IMR-90 (cell line): Measurements from ENCODE around the gene TBC1D22A. TPM values are rescaled to one million over a fixed set of nuclear protein-coding genes. Genes with fewer than 3 reads are reported as not detected.

ENCODE experiments used
- ATAC-seq: fragments of 200-7000 bp; cut with Tn5 transposase; 2 replicates; pipeline ENCODE4 v1.9.1; 2020; ENCODE audit warnings: low read depth, mild to moderate bottlenecking, moderate library complexity
- BruUV-seq: library from RNA; stranded (reverse); fragments of 400-500 nt; replicated peaks from 2 replicates; lab custom pipeline; 2021; lab: Mats Ljungman, UMichigan
- CTCF ChIA-PET: fragments of 300-600 bp; formaldehyde crosslinking; extraction: SDS; loops from one replicate; lab custom pipeline; 2021; ENCODE audit warnings: antibody characterized with exemption; lab: Yijun Ruan, JAX
- POLR2A ChIA-PET: fragments of 300-600 bp; sonication (Branson Sonifier 250); formaldehyde crosslinking; loops from one replicate; lab custom pipeline; 2022; ENCODE audit warnings: antibody characterized with exemption; ENCODE audit not compliant: unreplicated experiment; lab: Charles Lee
- DNase-seq: peaks from one replicate; pipeline ENCODE4 v3.0.0; 2013
- H2AFZ ChIP-seq: replicated peaks from 2 replicates; pipeline ENCODE3; 2013; ENCODE audit warnings: low read length, mild to moderate bottlenecking; ENCODE audit not compliant: poor library complexity
- H2AK5ac ChIP-seq: 2 replicates; pipeline ENCODE4 v1.6.1; 2013; ENCODE audit warnings: low read depth, low read length, inconsistent platforms
- H2AK9ac ChIP-seq: replicated peaks from 2 replicates; pipeline ENCODE3; 2013; ENCODE audit warnings: mild to moderate bottlenecking, low read depth, low read length, moderate library complexity; ENCODE audit not compliant: poor library complexity
- H2BK120ac ChIP-seq: 2 replicates; pipeline ENCODE4 v1.6.1; 2013; ENCODE audit warnings: low read depth, low read length, inconsistent platforms
- H2BK15ac ChIP-seq: 3 replicates; pipeline ENCODE4 v1.6.1; 2013; ENCODE audit warnings: low read depth, low read length, inconsistent platforms
- H2BK20ac ChIP-seq: 2 replicates; pipeline ENCODE4 v1.6.1; 2013; ENCODE audit warnings: low read depth, mild to moderate bottlenecking, inconsistent platforms, low read length, moderate library complexity
- H2BK5ac ChIP-seq: 2 replicates; pipeline ENCODE4 v1.6.1; 2013; ENCODE audit warnings: mild to moderate bottlenecking, low read depth, low read length, inconsistent platforms; ENCODE audit not compliant: poor library complexity, severe bottlenecking
- H3K14ac ChIP-seq: replicated peaks from 2 replicates; pipeline ENCODE4 v1.6.1; 2013; ENCODE audit warnings: low read depth, low read length, inconsistent platforms
- H3K18ac ChIP-seq: 2 replicates; pipeline ENCODE4 v1.6.1; 2013; ENCODE audit warnings: low read depth, low read length, control low read depth
- H3K23ac ChIP-seq: 2 replicates; pipeline ENCODE4 v1.6.1; 2013; ENCODE audit warnings: low read depth, low read length, inconsistent platforms
- H3K27ac ChIP-seq: 2 replicates; pipeline ENCODE4 v1.5.1; 2013; ENCODE audit warnings: mild to moderate bottlenecking, control low read depth, low read length; ENCODE audit not compliant: insufficient read depth
- H3K27me3 ChIP-seq: 2 replicates; pipeline ENCODE4 v1.6.1; 2013; ENCODE audit warnings: low read length; ENCODE audit not compliant: control insufficient read depth, insufficient read depth
- H3K36me3 ChIP-seq: 2 replicates; pipeline ENCODE4 v1.6.1; 2013; ENCODE audit warnings: low read length, mixed read lengths; ENCODE audit not compliant: control insufficient read depth, insufficient read depth
- H3K4ac ChIP-seq: 2 replicates; pipeline ENCODE4 v1.6.1; 2013; ENCODE audit warnings: low read depth, low read length, inconsistent platforms
- H3K4me1 ChIP-seq: 2 replicates; pipeline ENCODE4 v1.6.1; 2013; ENCODE audit warnings: low read length, mixed read lengths; ENCODE audit not compliant: control insufficient read depth, insufficient read depth
- H3K4me2 ChIP-seq: 2 replicates; pipeline ENCODE4 v1.6.1; 2013; ENCODE audit warnings: low read depth, mild to moderate bottlenecking, control low read depth, low read length, moderate library complexity
- H3K4me3 ChIP-seq: 2 replicates; pipeline ENCODE4 v1.5.1; 2013; ENCODE audit warnings: low read depth, mild to moderate bottlenecking, control low read depth, low read length, moderate library complexity; ENCODE audit not compliant: insufficient read depth
- H3K56ac ChIP-seq: 2 replicates; pipeline ENCODE4 v1.6.1; 2013; ENCODE audit warnings: low read length, inconsistent platforms; ENCODE audit not compliant: insufficient read depth; ENCODE audit errors: extremely low read depth
- H3K79me1 ChIP-seq, 2 experiments: 2 replicates each; pipeline ENCODE4 v1.6.1; 2013; ENCODE audit warnings: low read length in 2 of 2, inconsistent platforms in 1 of 2, low read depth in 1 of 2
- H3K9ac ChIP-seq: 2 replicates; pipeline ENCODE4 v1.6.1; 2013; ENCODE audit warnings: low read depth, low read length, control low read depth
- H3K9me1 ChIP-seq: 2 replicates; pipeline ENCODE4 v1.6.1; 2013; ENCODE audit warnings: low read length, inconsistent platforms; ENCODE audit not compliant: insufficient read depth
- H3K9me3 ChIP-seq: 2 replicates; pipeline ENCODE4 v1.6.1; 2013; ENCODE audit warnings: low read length; ENCODE audit not compliant: control insufficient read depth, insufficient read depth
- H4K20me1 ChIP-seq: 2 replicates; pipeline ENCODE4 v1.6.1; 2013; ENCODE audit warnings: low read length, inconsistent platforms; ENCODE audit not compliant: insufficient read depth
- H4K5ac ChIP-seq: 2 replicates; pipeline ENCODE4 v1.6.1; 2013; ENCODE audit warnings: mild to moderate bottlenecking, low read depth, low read length, control low read depth
- H4K8ac ChIP-seq, 2 experiments: 2 replicates each; pipeline ENCODE4 v1.6.1; 2013; ENCODE audit warnings: low read depth in 2 of 2, low read length in 2 of 2, control low read depth in 1 of 2, inconsistent platforms in 1 of 2
- H4K91ac ChIP-seq: 2 replicates; pipeline ENCODE4 v1.6.1; 2013; ENCODE audit warnings: low read depth, low read length, inconsistent platforms; ENCODE audit not compliant: insufficient read depth
- MXI1 ChIP-seq: IDR thresholded peaks from 2 replicates; pipeline ENCODE4 v1.6.1; 2012; ENCODE audit warnings: low read depth, mild to moderate bottlenecking, low read length, moderate library complexity, borderline replicate concordance
- WGBS, 2 experiments: methylation state at CpG; one replicate each; pipeline versions ENCODE4 v1.1.5 to v1.1.7; 2013; ENCODE audit warnings: missing lambda C conversion rate in 2 of 2; ENCODE audit not compliant: insufficient read length in 1 of 2; ENCODE audit errors: extremely low coverage in 2 of 2; 5-methylcytosine and 5-hydroxymethylcytosine counted together
- dilution Hi-C: fragments of 300-500 bp; cut with HindIII; formaldehyde crosslinking; loops from one replicate; pipeline ENCODE4 v1.14.3; 2018; ENCODE audit warnings: low sequenced_read_pairs; ENCODE audit not compliant: unreplicated experiment
- in situ Hi-C: fragments of 300-500 bp; cut with MboI; formaldehyde crosslinking; loops from 3 replicates; pipeline ENCODE4 v1.14.3; 2019; ENCODE audit warnings: low sequenced_read_pairs, inconsistent platforms, mixed read lengths
- intact Hi-C: fragments of 100-400 bp; cut with micrococcal nuclease; formaldehyde crosslinking; loops from 2 replicates; pipeline ENCODE4 v1.10.0; 2022
- polyA plus RNA-seq, 3 experiments: library from polyadenylated mRNA; depleted of rRNA; stranded (reverse); fragments of >200 nt; gene quantifications; 2 replicates each; pipeline ENCODE4 v1.2.3, GENCODE V29; 2012; ENCODE audit warnings: low replicate concordance in 1 of 3
- total RNA-seq: library from RNA; depleted of rRNA; stranded (reverse); fragments of >200 nt; gene quantifications from 2 replicates; pipeline ENCODE4 v1.2.3, GENCODE V29; 2012

The TBC1D22A gene
- total and polyA plus RNA-seq, 2 of the 4 experiments (the other 2 are of a cell fraction), result 9.0 to 16.7 TPM

DNA sequence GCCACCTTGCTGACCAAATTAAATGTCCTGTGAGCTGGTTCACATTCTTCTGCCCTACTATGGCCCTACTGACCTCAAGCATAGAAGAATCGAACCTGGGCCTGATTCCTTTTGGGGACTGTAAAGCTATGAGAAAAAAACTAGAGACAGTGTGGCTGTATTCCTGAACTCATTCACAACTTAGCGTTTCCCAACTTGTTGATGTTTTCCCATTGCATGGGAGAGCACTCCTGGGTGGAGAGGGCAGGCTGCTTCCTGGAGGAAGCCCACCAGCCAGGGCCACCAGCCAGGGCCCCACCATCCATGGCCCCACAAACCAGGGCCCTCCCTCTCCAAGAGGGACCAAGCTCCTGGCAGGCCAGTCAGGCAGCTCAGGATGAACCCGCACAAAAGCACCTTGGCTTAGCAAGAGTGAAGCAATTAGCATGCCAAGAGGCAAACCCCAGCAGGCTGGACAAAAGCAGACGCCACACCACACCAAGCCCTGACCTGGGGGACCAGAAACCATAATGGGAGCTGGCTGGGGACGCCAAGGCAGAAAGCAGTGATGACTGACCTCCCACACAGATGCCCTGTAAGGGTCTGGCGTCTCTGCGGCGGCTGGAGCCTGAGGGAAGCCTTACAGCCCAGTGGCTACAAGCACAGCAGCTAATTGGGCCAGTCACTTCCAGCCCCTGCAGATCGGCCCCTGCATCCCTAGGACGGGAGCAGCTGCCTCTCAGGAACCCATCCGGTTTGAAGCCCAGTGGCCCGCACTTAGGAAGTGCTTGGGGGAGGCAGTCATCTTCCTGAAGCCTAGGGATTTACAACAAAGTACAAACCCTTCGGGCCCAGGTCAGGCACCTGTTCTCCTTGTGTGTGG, 26.5 kb upstream of the TBC1D22A start:
- DNase-seq, result no peak
- H3K4me2 ChIP-seq, result peak overlapping the region; percentile 75; the same call in 1 of the 2 replicates
- no TSS peak for BruUV-seq
- 40% methylated on average over 1 of the region's 13 CpGs; no CpG with 5 or more reads in 1 of the 2 experiments for WGBS, 2 experiments
- no peak overlapping the region for H2AK5ac ChIP-seq
- no peak overlapping the region for H3K4me3 ChIP-seq
- peaks cover 26 to 70% of the 10 kb centered on the region in 2 experiments; a peak in 3 of 4 replicates for H3K79me1 ChIP-seq
- H2BK120ac ChIP-seq, result no peak overlapping the region
- H3K9me3 ChIP-seq, result no peaks in the 10 kb centered on the region
- H4K91ac ChIP-seq, result no peak overlapping the region
- no peak overlapping the region for H2BK15ac ChIP-seq
- H3K23ac ChIP-seq, result peak overlapping the region; percentile 40
- H3K27ac ChIP-seq, result no peak overlapping the region
- H3K4ac ChIP-seq, result peak overlapping the region; percentile 3; the same call in 1 of the 2 replicates
- H3K56ac ChIP-seq, result no peak overlapping the region
- intact Hi-C loops (loop anchor here (2.0 to 5.0 kb wide), 2 partner anchors 173 to 1756 kb away; no protein-coding TSS in a partner anchor), in situ Hi-C loops (no loop called here), dilution Hi-C loops (no loop called here)
- H4K5ac ChIP-seq, result no peak overlapping the region
- ChIA-PET CTCF (interaction anchor here (0.6 kb wide), 1 partner anchor 18 kb away, joined by 3 read pairs; no protein-coding TSS in a partner anchor), POLR2A (no interaction called here)
- no peak overlapping the region for H4K8ac ChIP-seq
- H3K9ac ChIP-seq, result no peak overlapping the region
- no peak overlapping the region for H2AFZ ChIP-seq
- H3K18ac ChIP-seq, result no peak overlapping the region
- peak overlapping the region; percentile 62 for H2AK9ac ChIP-seq
- H2BK20ac ChIP-seq, result 0 out of 2 replicates have a peak overlapping the region, but pooled peaks have one; percentile 40
- no peaks in the 10 kb centered on the region for H3K27me3 ChIP-seq
- TF ChIP-seq MXI1, result no peak
- H2BK5ac ChIP-seq, result no peak overlapping the region
- ATAC-seq, result no peak
- peaks cover 41% of the 10 kb centered on the region for H3K4me1 ChIP-seq
- H4K20me1 ChIP-seq, result peaks cover 54% of the 10 kb centered on the region
- peaks cover 23% of the 10 kb centered on the region for H3K9me1 ChIP-seq
- H3K36me3 ChIP-seq, result peaks cover 9% of the 10 kb centered on the region
- H3K14ac ChIP-seq, result 0 out of 2 replicates have a peak overlapping the region, but pooled peaks have one; percentile 41
